ENCODE measurements around the gene ADAMTSL2.

The ADAMTSL2 gene

GRCh38 chr9:133616643-133617405 is 82.3 kb downstream of the ADAMTSL2 start:
- no peak overlapping the region for H3K9ac ChIP-seq (ENCODE audit: low read length in 5 of 5)
- H3K27me3 ChIP-seq (ENCODE audit: control insufficient read depth in 5 of 5, insufficient read depth in 4 of 5, low read length in 5 of 5), result peaks cover 17 to 53% (median 44%) of the 10 kb centered on the region in 5 donors
- H3K9me3 ChIP-seq (ENCODE audit: control insufficient read depth in 5 of 5, low read length in 5 of 5), result no peaks in the 10 kb centered on the region
- H3K4me3 ChIP-seq (ENCODE audit: low read depth in 1 of 5, low read length in 5 of 5), result no peak overlapping the region
- H3K4me1 ChIP-seq (ENCODE audit: control insufficient read depth in 5 of 5, insufficient read depth in 5 of 5, low read length in 5 of 5), result no peaks in the 10 kb centered on the region
- H3K27ac ChIP-seq (ENCODE audit: low read depth, low read length), result no peak overlapping the region
- no peaks in the 10 kb centered on the region for H3K36me3 ChIP-seq (ENCODE audit: control insufficient read depth in 5 of 5, insufficient read depth in 5 of 5, low read length in 5 of 5)

DNA sequence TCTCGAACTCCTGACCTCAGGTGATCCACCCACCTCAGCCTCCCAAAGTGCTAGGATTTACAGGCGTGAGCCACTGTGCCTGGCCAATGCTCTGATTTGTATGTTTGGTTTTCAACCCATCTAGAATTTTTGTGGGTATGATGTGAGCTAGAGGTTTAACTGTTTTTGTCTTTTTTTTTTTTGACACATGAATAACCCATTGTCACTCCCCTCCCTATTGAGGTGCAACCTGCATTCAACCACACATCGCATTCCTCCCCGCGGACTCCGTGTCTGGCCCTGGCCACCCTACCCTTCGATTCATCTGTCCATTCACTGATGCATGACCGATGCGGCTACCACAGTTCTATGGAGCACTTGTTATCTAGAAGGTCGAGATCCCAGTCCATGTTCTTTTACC is 84.2 kb downstream of the ADAMTSL2 start:
- Histone ChIP-seq H3K9ac (ENCODE audit: low read length in 5 of 5) (no peak overlapping the region), H3K4me1 (ENCODE audit: control insufficient read depth in 5 of 5, insufficient read depth in 5 of 5, low read length in 5 of 5) (no peaks in the 10 kb centered on the region), H3K27ac (ENCODE audit: low read depth, low read length) (no peak overlapping the region), H3K36me3 (ENCODE audit: control insufficient read depth in 5 of 5, insufficient read depth in 5 of 5, low read length in 5 of 5) (no peaks in the 10 kb centered on the region), H3K4me3 (ENCODE audit: low read depth in 1 of 5, low read length in 5 of 5) (no peak overlapping the region), H3K27me3 (ENCODE audit: control insufficient read depth in 5 of 5, insufficient read depth in 4 of 5, low read length in 5 of 5) (peaks cover 24 to 52% (median 47%) of the 10 kb centered on the region in 5 donors), H3K9me3 (ENCODE audit: control insufficient read depth in 5 of 5, low read length in 5 of 5) (no peaks in the 10 kb centered on the region)

GRCh38 chr9:133619791-133620190 is 85.3 kb downstream of the ADAMTSL2 start:
- H3K36me3 ChIP-seq (ENCODE audit: control insufficient read depth in 5 of 5, insufficient read depth in 5 of 5, low read length in 5 of 5), result no peaks in the 10 kb centered on the region
- H3K27ac ChIP-seq (ENCODE audit: low read depth, low read length), result no peak overlapping the region
- H3K4me3 ChIP-seq (ENCODE audit: low read depth in 1 of 5, low read length in 5 of 5), result no peak overlapping the region
- H3K9me3 ChIP-seq (ENCODE audit: control insufficient read depth in 5 of 5, low read length in 5 of 5), result no peaks in the 10 kb centered on the region
- no peaks in the 10 kb centered on the region for H3K4me1 ChIP-seq (ENCODE audit: control insufficient read depth in 5 of 5, insufficient read depth in 5 of 5, low read length in 5 of 5)
- peaks cover 24 to 45% (median 41%) of the 10 kb centered on the region in 5 donors for H3K27me3 ChIP-seq (ENCODE audit: control insufficient read depth in 5 of 5, insufficient read depth in 4 of 5, low read length in 5 of 5)
- H3K9ac ChIP-seq (ENCODE audit: low read length in 5 of 5), result no peak overlapping the region

GRCh38 chr9:133621725-133622267 is 87.3 kb downstream of the ADAMTSL2 start:
- no peak overlapping the region for H3K4me3 ChIP-seq (ENCODE audit: low read depth in 1 of 5, low read length in 5 of 5)

GRCh38 chr9:133622555-133622954 is 88.1 kb downstream of the ADAMTSL2 start:
- H3K27ac ChIP-seq (ENCODE audit: low read depth, low read length), result no peak overlapping the region
- no peaks in the 10 kb centered on the region for H3K4me1 ChIP-seq (ENCODE audit: control insufficient read depth in 5 of 5, insufficient read depth in 5 of 5, low read length in 5 of 5)
- peaks cover 8 to 25% (median 19%) of the 10 kb centered on the region in 5 donors for H3K27me3 ChIP-seq (ENCODE audit: control insufficient read depth in 5 of 5, insufficient read depth in 4 of 5, low read length in 5 of 5)
- H3K9ac ChIP-seq (ENCODE audit: low read length in 5 of 5), result no peak overlapping the region
- H3K36me3 ChIP-seq (ENCODE audit: control insufficient read depth in 5 of 5, insufficient read depth in 5 of 5, low read length in 5 of 5), result no peaks in the 10 kb centered on the region
- no peak overlapping the region for H3K4me3 ChIP-seq (ENCODE audit: low read depth in 1 of 5, low read length in 5 of 5)
- H3K9me3 ChIP-seq (ENCODE audit: control insufficient read depth in 5 of 5, low read length in 5 of 5), result peaks cover 0 to 21% (median 16%) of the 10 kb centered on the region in 5 donors

More at GRCh38 chr9:133621725-133622267, 87.3 kb downstream of the ADAMTSL2 start:
- no peak overlapping the region for H3K9ac ChIP-seq (ENCODE audit: low read length in 5 of 5)
- peaks cover 0 to 17% (median 12%) of the 10 kb centered on the region in 5 donors for H3K9me3 ChIP-seq (ENCODE audit: control insufficient read depth in 5 of 5, low read length in 5 of 5)
- no peaks in the 10 kb centered on the region for H3K4me1 ChIP-seq (ENCODE audit: control insufficient read depth in 5 of 5, insufficient read depth in 5 of 5, low read length in 5 of 5)
- H3K27me3 ChIP-seq (ENCODE audit: control insufficient read depth in 5 of 5, insufficient read depth in 4 of 5, low read length in 5 of 5), result peaks cover 15 to 27% (median 26%) of the 10 kb centered on the region in 5 donors
- no peak overlapping the region for H3K27ac ChIP-seq (ENCODE audit: low read depth, low read length)
- no peaks in the 10 kb centered on the region for H3K36me3 ChIP-seq (ENCODE audit: control insufficient read depth in 5 of 5, insufficient read depth in 5 of 5, low read length in 5 of 5)

Data from subcutaneous abdominal adipose tissue (tissue), 5 donors.